Activated T-cell treated with anti-CD3 and anti-CD28 coated beads, Interleukin-2, amount 50 U/mL, for 72 hours (primary cell): Measurements from ENCODE around the gene IL15. TPM values are rescaled to one million over a fixed set of nuclear protein-coding genes. Genes with fewer than 3 reads are reported as not detected.
"Not testable (repeated sequence)": the region's sequence is repeated elsewhere in the genome, so short reads cannot be mapped to it uniquely, and the experiment has no call there.

Source experiments
- ATAC-seq, 2 donors: fragments of 150-1000 bp; cut with Tn5 transposase; replicated peaks in 1 of 2; 2 replicates each; pipeline ENCODE4 v1.10.0; 2021; ENCODE audit warnings: moderate library complexity in 2 of 2, mild to moderate bottlenecking in 1 of 2
- DNase-seq, 2 donors: peaks; one replicate each; pipeline ENCODE4 v3.0.0; 2021 to 2022; ENCODE audit warnings: mixed read lengths in 1 of 2
- H3K27ac Mint-ChIP-seq: one replicate; pipeline ENCODE4 v1.8.0; 2022; ENCODE audit warnings: mild to moderate bottlenecking, moderate library complexity, mixed read lengths
- H3K27me3 Mint-ChIP-seq: one replicate; pipeline ENCODE4 v1.8.0; 2022; ENCODE audit warnings: low read depth, mixed read lengths
- H3K36me3 Mint-ChIP-seq, 2 donors: one replicate each; pipeline ENCODE4 v1.8.0; 2022; ENCODE audit warnings: mixed read lengths in 2 of 2, mild to moderate bottlenecking in 1 of 2; ENCODE audit not compliant: insufficient read depth in 2 of 2
- H3K4me1 Mint-ChIP-seq: one replicate; pipeline ENCODE4 v1.8.0; 2022; ENCODE audit warnings: low read depth, mixed read lengths
- H3K4me3 Mint-ChIP-seq, 2 donors: one replicate each; pipeline ENCODE4 v1.8.0; 2022; ENCODE audit warnings: mild to moderate bottlenecking in 2 of 2, mixed read lengths in 2 of 2, moderate library complexity in 2 of 2
- H3K9me3 Mint-ChIP-seq, 2 donors: one replicate each; pipeline ENCODE4 v1.8.0; 2022; ENCODE audit warnings: mixed read lengths in 2 of 2
- total RNA-seq, 2 donors: library from RNA; stranded (reverse); gene quantifications; one replicate each; pipeline ENCODE4 v1.2.3, GENCODE V29; 2022

Gene IL15
- total RNA-seq, 2 donors from 2014 or later: 2.1 TPM

DNA sequence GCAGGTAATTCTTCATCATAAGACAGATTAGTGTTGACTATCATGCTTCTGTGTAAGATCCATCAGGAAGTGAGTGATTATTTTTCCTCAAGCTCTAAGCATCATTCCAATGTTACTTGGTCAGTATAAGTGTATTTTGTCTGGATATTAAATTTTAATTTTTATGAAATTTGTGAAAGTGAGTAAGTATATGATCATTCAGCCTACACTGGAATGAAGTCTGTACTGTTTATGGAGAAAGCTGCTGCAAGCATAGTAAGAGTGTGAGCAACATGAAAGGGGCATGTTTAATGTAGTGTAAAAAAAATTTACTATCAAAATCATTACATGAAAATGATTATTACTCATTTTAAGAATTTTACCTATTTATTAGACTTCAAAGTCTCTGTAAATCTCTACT, 84.8 kb downstream of the IL15 start:
- Mint-ChIP-seq H3K4me3 (no peak overlapping the region), H3K27ac (no peak overlapping the region), H3K4me1 (no peaks in the 10 kb centered on the region), H3K36me3 (no peaks in the 10 kb centered on the region), H3K27me3 (no peaks in the 10 kb centered on the region), H3K9me3 (peaks cover 0 to 6% of the 10 kb centered on the region in 2 donors)
- ATAC-seq (no peak), DNase-seq (no peak)

DNA sequence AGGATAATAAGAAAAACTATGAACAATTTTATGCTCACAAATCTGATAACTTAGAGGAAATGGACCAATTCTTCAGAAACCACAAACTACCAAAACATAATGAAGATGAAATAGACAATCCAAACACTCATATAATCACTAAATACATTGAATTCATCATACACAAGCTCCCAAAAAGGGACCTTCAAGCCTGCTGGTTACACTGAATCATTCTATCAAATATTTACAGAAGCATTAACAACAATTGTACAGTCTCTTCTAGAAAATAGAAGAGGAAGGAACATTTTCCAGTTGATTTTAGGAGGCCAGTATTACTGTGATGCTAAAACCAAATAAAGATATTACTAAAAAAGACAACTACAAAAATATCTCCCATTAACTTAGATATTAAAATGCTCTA, 88.3 kb downstream of the IL15 start:
- no peak overlapping the region for H3K4me3 Mint-ChIP-seq
- H3K27me3 Mint-ChIP-seq: no peaks in the 10 kb centered on the region
- H3K36me3 Mint-ChIP-seq: no peaks in the 10 kb centered on the region
- H3K4me1 Mint-ChIP-seq: no peaks in the 10 kb centered on the region
- no peaks in the 10 kb centered on the region for H3K9me3 Mint-ChIP-seq
- no peak overlapping the region for H3K27ac Mint-ChIP-seq
- ATAC-seq (no peak), DNase-seq (no peak)

DNA sequence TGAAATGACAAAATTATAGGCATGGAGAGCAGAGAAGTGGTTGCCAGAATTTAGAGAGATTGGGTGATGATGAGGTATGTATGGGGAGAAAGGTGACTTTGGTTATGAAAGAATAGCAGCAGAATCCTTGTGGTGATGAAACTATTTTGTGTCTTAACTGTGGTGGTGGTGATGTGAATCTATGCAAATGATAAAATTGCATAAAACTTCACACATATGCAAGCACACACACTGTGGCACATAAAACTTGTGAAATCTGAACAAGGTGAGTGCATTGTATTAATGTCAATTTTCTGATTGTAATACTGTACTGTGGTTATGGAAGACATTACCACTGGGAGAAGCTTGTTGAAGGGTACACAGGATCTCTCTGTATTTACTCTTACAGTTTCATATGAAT, 91.0 kb downstream of the IL15 start:
- Mint-ChIP-seq H3K4me1 (no peaks in the 10 kb centered on the region), H3K9me3 (no peaks in the 10 kb centered on the region)

DNA sequence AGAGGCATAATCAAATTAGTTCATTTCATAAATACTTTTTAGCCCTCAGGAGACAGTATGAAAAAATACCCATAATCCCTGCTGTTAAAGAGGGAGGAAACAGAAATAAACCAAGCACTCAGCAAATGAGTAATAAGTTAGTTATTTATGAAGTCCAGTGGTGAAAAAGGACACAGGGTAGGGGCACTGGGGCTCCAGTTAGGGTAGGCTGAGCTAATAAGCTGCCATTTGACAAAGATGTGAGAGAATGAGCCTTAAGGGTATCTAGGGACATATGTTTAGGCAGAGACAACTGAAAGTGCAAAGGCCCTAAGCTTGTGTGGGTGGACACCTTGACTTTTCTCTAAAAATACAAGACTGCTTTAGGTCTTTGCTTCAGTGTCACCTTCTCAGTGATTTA, 94.4 kb downstream of the IL15 start:
- Mint-ChIP-seq H3K4me3 (no peak overlapping the region), H3K36me3 (no peaks in the 10 kb centered on the region), H3K27me3 (no peaks in the 10 kb centered on the region), H3K27ac (no peak overlapping the region), H3K4me1 (no peaks in the 10 kb centered on the region), H3K9me3 (no peaks in the 10 kb centered on the region)
- ATAC-seq (no peak), DNase-seq (no peak)

More for the DNA sequence above, 91.0 kb downstream of the IL15 start:
- Mint-ChIP-seq H3K27me3 (no peaks in the 10 kb centered on the region), H3K36me3 (no peaks in the 10 kb centered on the region), H3K27ac (no peak overlapping the region), H3K4me3 (no peak overlapping the region)
- DNase-seq (no peak), ATAC-seq (no peak)

DNA sequence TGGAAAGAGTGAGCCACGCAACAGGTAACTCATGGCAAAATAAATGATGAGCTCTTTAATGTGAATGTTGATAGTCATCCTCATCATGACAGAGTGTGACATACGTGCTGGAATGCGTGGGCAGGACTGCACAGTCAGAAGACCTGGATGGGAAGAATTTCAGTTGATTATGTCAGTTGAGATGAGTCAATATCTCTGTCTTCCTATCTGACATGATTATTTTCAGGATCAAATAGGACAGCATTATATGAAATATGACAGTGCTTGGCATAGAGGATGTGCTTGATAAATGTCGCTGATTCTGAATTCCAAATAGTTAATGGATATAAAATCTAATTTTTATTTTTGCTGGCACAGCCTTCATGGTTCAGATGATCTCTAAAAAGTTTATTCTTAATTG, 95.1 kb downstream of the IL15 start:
- peaks cover 0 to 3% of the 10 kb centered on the region in 2 donors for H3K9me3 Mint-ChIP-seq
- H3K4me1 Mint-ChIP-seq: no peaks in the 10 kb centered on the region
- ATAC-seq: no peak
- H3K27me3 Mint-ChIP-seq: no peaks in the 10 kb centered on the region
- no peak overlapping the region for H3K4me3 Mint-ChIP-seq
- peaks cover 0 to 2% of the 10 kb centered on the region in 2 donors for H3K36me3 Mint-ChIP-seq
- DNase-seq: no peak
- no peak overlapping the region for H3K27ac Mint-ChIP-seq

DNA sequence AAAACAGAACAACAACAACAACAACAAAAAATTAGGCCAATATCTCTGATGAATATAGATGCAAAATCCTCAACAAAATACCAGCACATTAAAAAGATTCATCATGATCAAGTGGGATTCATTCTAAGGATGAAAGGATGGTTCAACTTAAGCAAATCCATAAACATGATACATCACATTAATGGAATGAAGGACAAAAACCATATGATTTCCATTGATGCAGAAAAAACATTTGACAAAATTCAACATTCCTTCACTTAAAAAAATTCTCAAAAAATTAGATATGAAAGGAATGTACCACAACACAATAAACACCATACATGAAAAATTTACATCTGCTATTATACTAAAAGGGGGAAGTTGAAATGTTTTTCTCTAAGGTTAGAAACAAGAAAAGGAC, 103.3 kb downstream of the IL15 start:
- peaks cover 4 to 15% of the 10 kb centered on the region in 2 donors for H3K9me3 Mint-ChIP-seq
- H3K36me3 Mint-ChIP-seq: peaks cover 3 to 7% of the 10 kb centered on the region in 2 donors
- no peak overlapping the region for H3K27ac Mint-ChIP-seq
- no peaks in the 10 kb centered on the region for H3K4me1 Mint-ChIP-seq
- DNase-seq (no peak), ATAC-seq (no peak)
- H3K27me3 Mint-ChIP-seq: no peaks in the 10 kb centered on the region
- H3K4me3 Mint-ChIP-seq: no peak overlapping the region

DNA sequence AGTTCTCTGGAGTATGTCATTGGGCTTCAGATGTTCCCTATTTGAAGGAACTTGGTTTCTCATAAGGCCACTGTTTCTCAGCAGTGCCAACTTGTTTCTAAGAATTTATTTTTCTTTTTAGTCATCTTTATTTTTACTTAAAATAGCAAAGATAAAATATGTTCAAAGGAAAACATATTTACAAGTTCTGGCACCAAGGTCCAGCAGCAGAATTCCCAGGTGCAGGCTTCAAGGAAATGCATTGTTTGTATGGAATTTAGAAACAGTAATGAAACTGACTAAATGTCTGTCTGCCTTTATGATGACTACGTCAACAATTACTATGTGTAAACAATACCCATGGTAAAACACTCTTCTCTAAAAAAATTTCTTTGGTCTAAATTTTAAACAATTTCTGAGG, 109.6 kb downstream of the IL15 start:
- ATAC-seq: no peak
- peaks cover 4 to 6% of the 10 kb centered on the region in 2 donors for H3K9me3 Mint-ChIP-seq
- no peaks in the 10 kb centered on the region for H3K27me3 Mint-ChIP-seq
- DNase-seq: no peak
- no peak overlapping the region for H3K27ac Mint-ChIP-seq
- H3K4me1 Mint-ChIP-seq: no peaks in the 10 kb centered on the region
- no peaks in the 10 kb centered on the region for H3K36me3 Mint-ChIP-seq
- no peak overlapping the region for H3K4me3 Mint-ChIP-seq

DNA sequence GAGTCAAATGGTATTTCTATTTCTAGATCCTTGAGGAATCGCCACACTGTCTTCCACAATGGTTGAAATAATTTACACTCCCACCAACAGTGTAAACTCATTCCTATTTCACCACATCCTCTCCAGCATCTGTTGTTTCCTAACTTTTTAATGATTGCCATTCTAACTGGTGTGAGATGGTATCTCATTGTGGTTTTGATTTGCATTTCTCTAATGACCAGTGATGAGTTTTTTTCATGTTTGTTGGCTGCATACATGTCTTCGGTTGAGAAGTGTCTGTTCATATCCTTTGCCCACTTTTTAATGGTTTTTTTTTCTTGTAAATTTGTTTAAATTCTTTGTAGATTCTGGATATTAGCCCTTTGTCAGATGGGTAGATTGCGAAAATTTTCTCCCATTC, 115.4 kb downstream of the IL15 start:
- H3K36me3 Mint-ChIP-seq, H3K9me3 Mint-ChIP-seq, ATAC-seq, H3K27ac Mint-ChIP-seq, H3K4me3 Mint-ChIP-seq, H3K4me1 Mint-ChIP-seq, H3K27me3 Mint-ChIP-seq, DNase-seq: not testable (repeated sequence)

DNA sequence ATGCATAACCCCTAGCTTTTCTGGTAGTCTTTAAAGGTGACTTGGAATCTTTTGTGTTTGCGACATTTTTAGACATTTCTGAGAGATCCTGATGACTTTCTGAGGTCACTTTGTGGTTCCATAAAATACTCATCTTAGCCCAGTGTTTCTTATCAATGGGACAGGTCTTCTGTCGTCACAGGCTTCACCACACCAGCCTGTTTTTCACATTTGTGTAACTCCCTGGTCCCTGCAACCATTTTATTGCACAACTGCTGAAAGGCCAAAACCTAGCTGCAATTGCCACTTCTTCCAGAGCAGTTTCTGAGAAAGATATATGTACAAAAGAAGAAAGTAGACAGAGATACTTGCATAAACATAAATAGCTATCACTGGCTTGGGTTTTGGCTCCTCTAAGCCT, 120.9 kb downstream of the IL15 start:
- H3K4me3 Mint-ChIP-seq: no peak overlapping the region
- H3K27ac Mint-ChIP-seq: no peak overlapping the region

DNA sequence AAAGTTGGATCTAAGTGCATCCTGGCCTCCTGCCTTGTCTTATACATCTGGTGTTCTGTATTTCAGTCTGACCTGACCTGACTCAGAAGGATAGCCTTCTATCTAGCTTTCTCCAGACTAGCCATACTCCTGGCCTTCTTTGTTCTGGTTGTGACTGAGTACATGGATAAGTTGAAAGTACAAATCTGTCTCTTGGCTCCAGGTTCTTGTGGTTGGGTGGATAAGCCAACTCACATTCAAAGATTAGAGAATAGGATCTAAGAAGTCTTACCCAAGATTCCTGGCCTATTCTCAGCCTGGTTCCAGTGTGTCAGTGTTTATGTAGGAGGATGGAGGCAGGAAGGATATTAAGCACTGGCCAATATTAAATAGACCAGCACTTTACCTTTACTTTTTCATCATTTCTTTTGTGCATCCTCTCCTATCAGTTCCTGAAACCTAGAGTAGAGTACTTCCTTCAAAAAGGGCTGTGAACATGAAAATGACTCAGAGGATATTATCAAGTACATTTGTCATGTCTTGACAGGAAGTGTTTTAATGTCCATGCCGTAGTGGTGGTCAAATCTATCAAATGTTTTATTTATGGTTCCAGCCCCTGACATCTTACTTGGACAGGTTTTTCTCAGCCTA, 123.5 kb downstream of the IL15 start:
- H3K27me3 Mint-ChIP-seq: no peaks in the 10 kb centered on the region
- ATAC-seq: no peak
- H3K4me3 Mint-ChIP-seq: no peak overlapping the region
- DNase-seq: no peak
- no peaks in the 10 kb centered on the region for H3K36me3 Mint-ChIP-seq
- H3K27ac Mint-ChIP-seq: no peak overlapping the region
- H3K9me3 Mint-ChIP-seq: no peaks in the 10 kb centered on the region
- H3K4me1 Mint-ChIP-seq: no peaks in the 10 kb centered on the region

More for the DNA sequence above, 120.9 kb downstream of the IL15 start:
- peak in 1 of 2 donors; percentile 45 for ATAC-seq
- H3K27me3 Mint-ChIP-seq: no peaks in the 10 kb centered on the region
- no peak for DNase-seq
- no peaks in the 10 kb centered on the region for H3K9me3 Mint-ChIP-seq
- no peaks in the 10 kb centered on the region for H3K4me1 Mint-ChIP-seq
- no peaks in the 10 kb centered on the region for H3K36me3 Mint-ChIP-seq

DNA sequence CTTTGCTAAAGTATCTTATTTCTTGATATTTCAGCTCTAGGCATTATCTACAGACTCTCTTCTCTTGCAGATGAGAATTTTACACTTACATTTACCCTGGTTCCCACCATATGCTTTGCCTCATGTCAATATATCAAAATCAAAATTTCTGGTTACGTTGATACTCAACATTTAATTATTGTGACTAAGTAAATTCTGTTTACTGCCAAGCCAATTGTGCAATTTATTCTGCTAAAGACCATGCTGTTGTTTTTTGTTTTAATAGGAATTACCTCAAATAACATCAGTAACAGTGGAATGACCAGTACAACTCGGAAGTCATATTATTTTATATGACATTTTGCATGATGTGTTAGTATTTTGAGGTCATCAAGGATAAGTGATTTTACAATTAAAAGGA, 125.5 kb downstream of the IL15 start:
- no peaks in the 10 kb centered on the region for H3K9me3 Mint-ChIP-seq
- no peak overlapping the region for H3K27ac Mint-ChIP-seq
- peaks cover 6% of the 10 kb centered on the region for H3K27me3 Mint-ChIP-seq
- H3K36me3 Mint-ChIP-seq: no peaks in the 10 kb centered on the region
- ATAC-seq (no peak), DNase-seq (no peak)
- no peaks in the 10 kb centered on the region for H3K4me1 Mint-ChIP-seq
- no peak overlapping the region for H3K4me3 Mint-ChIP-seq

DNA sequence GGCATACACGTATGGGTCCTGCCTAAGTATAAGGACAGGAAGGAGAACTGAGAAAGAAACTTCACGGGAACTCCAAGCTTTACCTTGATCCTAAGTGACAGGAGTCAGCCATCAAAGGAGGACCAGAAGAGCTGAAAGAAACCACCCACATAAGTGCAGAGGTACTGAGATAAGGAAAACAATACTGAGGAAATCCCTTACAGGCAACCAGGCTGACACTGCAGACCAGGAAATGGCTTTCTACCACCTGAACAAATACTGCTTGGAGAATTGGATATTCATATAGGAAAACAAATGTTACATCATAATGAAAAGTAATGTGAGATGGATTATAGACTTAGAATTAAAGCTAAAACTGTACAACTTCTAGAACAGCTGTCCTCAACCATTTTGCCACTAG, 127.0 kb downstream of the IL15 start:
- ATAC-seq (no peak), DNase-seq (no peak)
- Mint-ChIP-seq H3K27me3 (peaks cover 6% of the 10 kb centered on the region), H3K4me1 (no peaks in the 10 kb centered on the region), H3K36me3 (no peaks in the 10 kb centered on the region), H3K27ac (no peak overlapping the region), H3K4me3 (no peak overlapping the region), H3K9me3 (no peaks in the 10 kb centered on the region)

DNA sequence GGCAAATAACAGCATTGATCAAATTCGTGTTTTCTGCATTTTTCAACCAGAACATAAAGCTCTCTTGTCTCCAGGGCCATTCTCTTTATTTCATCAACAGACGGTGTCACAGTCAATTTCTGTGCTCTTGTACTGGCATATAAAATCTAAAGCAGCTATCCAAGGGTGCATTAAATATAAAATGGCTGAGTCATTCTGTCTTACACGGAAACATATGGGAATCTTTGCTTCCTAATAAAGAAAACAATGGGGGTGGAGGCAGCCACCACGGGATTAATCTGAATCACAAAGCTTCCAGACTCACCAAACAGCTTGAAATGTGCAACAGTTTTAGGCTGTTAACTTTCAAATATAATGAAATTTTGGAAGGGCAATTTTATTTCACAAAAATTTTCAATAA, 132.6 kb downstream of the IL15 start:
- Mint-ChIP-seq H3K4me1 (peaks cover 6% of the 10 kb centered on the region), H3K27ac (no peak overlapping the region), H3K4me3 (no peak overlapping the region), H3K9me3 (no peaks in the 10 kb centered on the region), H3K27me3 (peaks cover 6% of the 10 kb centered on the region), H3K36me3 (no peaks in the 10 kb centered on the region)
- ATAC-seq (no peak), DNase-seq (no peak)
